Measurements from ENCODE around the gene PPP2R2C. TPM values are rescaled to one million over a fixed set of nuclear protein-coding genes. Genes with fewer than 3 reads are reported as not detected.

The PPP2R2C gene
- total RNA-seq, 1 experiment from 2014 or later, result 8.1 TPM

GRCh38 chr4:6480534-6481088 is 8.2 kb upstream of the PPP2R2C start:
- Histone ChIP-seq H3K14ac (ENCODE audit: insufficient read depth, low read length) (no peak overlapping the region), H3K9ac (ENCODE audit: extremely low read depth, insufficient read length, low read length) (no peak overlapping the region), H2AK5ac (ENCODE audit: insufficient read length, low read length) (no peak overlapping the region), H2BK15ac (ENCODE audit: low read depth, low read length) (no peak overlapping the region), H4K91ac (ENCODE audit: insufficient read length, low read depth, low read length) (no peak overlapping the region), H3K27ac (ENCODE audit: insufficient read length, low read depth, low read length) (no peak overlapping the region), H4K20me1 (ENCODE audit: control insufficient read depth, insufficient read depth, insufficient read length) (no peaks in the 10 kb centered on the region), H3K4me1 (ENCODE audit: insufficient read depth, low read length) (no peaks in the 10 kb centered on the region), H4K5ac (ENCODE audit: insufficient read length, low read depth, low read length) (no peak overlapping the region), H4K8ac (replicated peaks; ENCODE audit: insufficient read length, low read depth, low read length) (no peak overlapping the region), H3K23ac (ENCODE audit: insufficient read length, low read depth, low read length) (no peak overlapping the region), H2AFZ (ENCODE audit: low read length) (no peak overlapping the region), H3K18ac (ENCODE audit: insufficient read length, low read depth, low read length) (no peak overlapping the region), H3K79me1 (ENCODE audit: insufficient read depth, low read depth, low read length, poor library complexity, severe bottlenecking) (no peaks in the 10 kb centered on the region), H3T11ph (ENCODE audit: low read length) (no peak overlapping the region), H3K56ac (ENCODE audit: insufficient read length, low read depth, low read length) (no peak overlapping the region), H3K9me3 (ENCODE audit: control insufficient read depth, low read depth, low read length) (no peaks in the 10 kb centered on the region), H2BK120ac (ENCODE audit: low read depth, low read length, poor library complexity, severe bottlenecking) (no peak overlapping the region), H3K79me2 (ENCODE audit: insufficient read depth, low read length) (no peaks in the 10 kb centered on the region), H3K23me2 (ENCODE audit: insufficient read length, low read depth, low read length, poor library complexity, severe bottlenecking) (no peaks in the 10 kb centered on the region), H3K4me2 (ENCODE audit: insufficient read depth, insufficient read length, low read length) (no peak overlapping the region), H3K4ac (ENCODE audit: low read depth, low read length) (no peak overlapping the region), H2BK12ac (ENCODE audit: insufficient read length, low read depth, low read length) (no peak overlapping the region), H2BK5ac (ENCODE audit: insufficient read length, low read length) (no peak overlapping the region), H3K27me3 (ENCODE audit: insufficient read depth, low read length) (no peaks in the 10 kb centered on the region), H2BK20ac (ENCODE audit: low read depth, low read length, poor library complexity, severe bottlenecking) (no peak overlapping the region)
- DNase-seq, result peak; percentile 5
- WGBS (ENCODE audit: extremely low coverage, insufficient read length, low lambda C conversion rate), result no CpG with 5 or more reads among the region's 4 CpGs
- peaks cover 42% of the 10 kb centered on the region for H3K27me3 Mint-ChIP-seq (ENCODE audit: low read depth)
- no peaks in the 10 kb centered on the region for H3K36me3 Mint-ChIP-seq (ENCODE audit: insufficient read depth in 1 of 3, low read depth in 3 of 3)
- H3K27ac Mint-ChIP-seq, result no peak overlapping the region
- H3K4me3 Mint-ChIP-seq, result no peak overlapping the region
- peaks cover 5% of the 10 kb centered on the region in 2 experiments for H3K4me1 Mint-ChIP-seq
- no peak for TF ChIP-seq CTCF (conservative IDR thresholded peaks at IDR 0.05)
- no peaks in the 10 kb centered on the region for H3K9me3 Mint-ChIP-seq

Data from H9 (cell line).